Gastrocnemius medialis (tissue), 4 donors: ENCODE measurements around the gene PGP. TPM values are rescaled to one million over a fixed set of nuclear protein-coding genes. Genes with fewer than 3 reads are reported as not detected.

Source experiments
- ATAC-seq, 2 donors: fragments of 150-250 bp; one replicate each; pipeline ENCODE4 v1.9.1; 2016
- DNase-seq, 2 donors: peaks; one replicate each; pipeline ENCODE4 v3.0.0-alpha.2; 2019
- H3K27ac ChIP-seq, 4 donors: fragments of 200-600 bp; sonication (generic); 1 replicate in 1 of 4; 2 replicates in 3 of 4; pipeline ENCODE4 v1.5.1; 2016 to 2018; ENCODE audit warnings: mild to moderate bottlenecking in 2 of 4, moderate library complexity in 1 of 4
- H3K27me3 ChIP-seq, 3 donors: fragments of 200-600 bp; sonication (generic) in 2 of 3; 1 replicate in 1 of 3; 2 replicates in 2 of 3; pipeline versions ENCODE4 v1.5.1 to v1.6.0; 2016 to 2019; ENCODE audit warnings: mild to moderate bottlenecking in 1 of 3, moderate library complexity in 1 of 3
- H3K36me3 ChIP-seq, 2 donors: fragments of 200-600 bp; sonication (generic) in 1 of 2; one replicate each; pipeline ENCODE4 v1.5.1; 2017 to 2018
- H3K4me1 ChIP-seq, 2 donors: fragments of 200-600 bp; sonication (generic) in 1 of 2; one replicate each; pipeline ENCODE4 v1.5.1; 2016 to 2017; ENCODE audit warnings: mild to moderate bottlenecking in 2 of 2
- H3K4me3 ChIP-seq, 4 donors: fragments of 200-600 bp; sonication (generic) in 3 of 4; 1 replicate in 1 of 4; 2 replicates in 3 of 4; pipeline ENCODE4 v1.5.1; 2016 to 2019; ENCODE audit warnings: mild to moderate bottlenecking in 2 of 4
- H3K9me3 ChIP-seq, 3 donors: fragments of 200-600 bp; sonication (generic) in 2 of 3; 1 replicate in 1 of 3; 2 replicates in 2 of 3; pipeline ENCODE4 v1.5.1; 2016 to 2019
- CTCF ChIP-seq, 5 experiments: fragments of 450-650 bp in 3 of 5; fragments of 200-600 bp in 2 of 5; sonication (generic) in 2 of 5; IDR thresholded peaks in 4 of 5; conservative IDR thresholded peaks in 1 of 5; 1 replicate in 4 of 5; 2 replicates in 1 of 5; pipeline ENCODE4 v1.5.1; 2016 to 2019; ENCODE audit warnings: antibody characterized with exemption in 5 of 5, mild to moderate bottlenecking in 3 of 5, moderate library complexity in 3 of 5
- POLR2A ChIP-seq, 2 donors: fragments of 450-650 bp; IDR thresholded peaks; one replicate each; pipeline ENCODE4 v1.6.1; 2017; ENCODE audit warnings: antibody characterized with exemption in 2 of 2, mild to moderate bottlenecking in 2 of 2, moderate library complexity in 2 of 2
- in situ Hi-C, 4 donors: fragments of 200-750 bp; cut with MboI; loops; one replicate each; pipeline versions ENCODE4 v1.15.0 to v1.8.0; 2017; ENCODE audit warnings: low sequenced_read_pairs in 4 of 4
- intact Hi-C: fragments of 100-400 bp; cut with DNase I; formaldehyde crosslinking; loops from one replicate; pipeline ENCODE4 v1.15.1; 2023; ENCODE audit warnings: low total_unique reads
- total RNA-seq, 4 donors: library from RNA; depleted of rRNA; stranded (reverse); fragments of >200 nt; gene quantifications; one replicate each; pipeline versions ENCODE4 v1.1.0 to v1.2.3, GENCODE V29; 2016

Gene PGP
- total RNA-seq, 4 donors from 2014 or later: 19.6 to 43.1 (median 25.6) TPM

- DNase-seq: no peak
- Histone ChIP-seq H3K4me1 (peaks cover 0 to 6% of the 10 kb centered on the region in 2 donors), H3K4me3 (no peak overlapping the region), H3K36me3 (peaks cover 0 to 60% of the 10 kb centered on the region in 2 donors), H3K27me3 (no peaks in the 10 kb centered on the region), H3K27ac (no peak overlapping the region), H3K9me3 (no peaks in the 10 kb centered on the region)
- intact Hi-C loops: no loop called here
- no peak for ATAC-seq
- TF ChIP-seq CTCF (IDR thresholded peaks at IDR 0.05 in 4 of 5, conservative IDR thresholded peaks at IDR 0.05 in 1 of 5) (no peak), POLR2A (IDR thresholded peaks at IDR 0.05) (no peak)
- in situ Hi-C loops: no loop called here
These were observed 41.8 kb downstream of the PGP start for GRCh38 chr16:2172688-2173335.

- H3K36me3 ChIP-seq: peaks cover 0 to 56% of the 10 kb centered on the region in 2 donors
- intact Hi-C loops: no loop called here
- H3K27ac ChIP-seq: no peak overlapping the region
- no peak overlapping the region for H3K4me3 ChIP-seq
- H3K27me3 ChIP-seq: no peaks in the 10 kb centered on the region
- no peaks in the 10 kb centered on the region for H3K9me3 ChIP-seq
- TF ChIP-seq POLR2A (IDR thresholded peaks at IDR 0.05) (no peak), CTCF (IDR thresholded peaks at IDR 0.05 in 4 of 5, conservative IDR thresholded peaks at IDR 0.05 in 1 of 5) (no peak)
- DNase-seq (no peak), ATAC-seq (no peak)
- in situ Hi-C loops: no loop called here
- H3K4me1 ChIP-seq: peaks cover 0 to 6% of the 10 kb centered on the region in 2 donors
These were observed 43.0 kb downstream of the PGP start for GRCh38 chr16:2171601-2172178.

- no peak for DNase-seq
- peak overlapping the region; percentile 12 to 48 (median 23) for H3K4me3 ChIP-seq
- H3K27me3 ChIP-seq: no peaks in the 10 kb centered on the region
- peaks cover 0 to 6% of the 10 kb centered on the region in 2 donors for H3K4me1 ChIP-seq
- H3K27ac ChIP-seq: peak overlapping the region in 2 of 4 donors; percentile 63 to 72
- no peak for TF ChIP-seq CTCF (IDR thresholded peaks at IDR 0.05 in 4 of 5, conservative IDR thresholded peaks at IDR 0.05 in 1 of 5)
- TF ChIP-seq POLR2A (IDR thresholded peaks at IDR 0.05): no peak
- in situ Hi-C loops (no loop called here), intact Hi-C loops (no loop called here)
- no peak for ATAC-seq
- peaks cover 0 to 54% of the 10 kb centered on the region in 2 donors for H3K36me3 ChIP-seq
- H3K9me3 ChIP-seq: no peaks in the 10 kb centered on the region
These were observed 43.8 kb downstream of the PGP start for GRCh38 chr16:2170587-2171435.

GRCh38 chr16:2170080-2170479 is 44.6 kb downstream of the PGP start:
- H3K4me3 ChIP-seq: peak overlapping the region; percentile 12 to 48 (median 23)
- H3K27ac ChIP-seq: peak overlapping the region; percentile 45 to 72 (median 66)
- no peaks in the 10 kb centered on the region for H3K9me3 ChIP-seq
- H3K27me3 ChIP-seq: no peaks in the 10 kb centered on the region
- H3K4me1 ChIP-seq: peaks cover 0 to 6% of the 10 kb centered on the region in 2 donors
- TF ChIP-seq CTCF (IDR thresholded peaks at IDR 0.05 in 4 of 5, conservative IDR thresholded peaks at IDR 0.05 in 1 of 5) (no peak), POLR2A (IDR thresholded peaks at IDR 0.05) (no peak)
- in situ Hi-C loops: no loop called here
- intact Hi-C loops: no loop called here
- ATAC-seq: peak in 1 of 2 donors; percentile 28
- DNase-seq: no peak
- H3K36me3 ChIP-seq: peaks cover 0 to 47% of the 10 kb centered on the region in 2 donors
